ENCODE results near the gene ST7. TPM values are rescaled to one million over a fixed set of nuclear protein-coding genes. Genes with fewer than 3 reads are reported as not detected.

The ST7 gene
- total RNA-seq, 1 experiment from 2014 or later = 19.6 TPM

- no peaks in the 10 kb centered on the region for H3K36me3 ChIP-seq (ENCODE audit: control insufficient read depth, insufficient read depth, low read length)
- H3K27ac ChIP-seq (ENCODE audit: low read length) = no peak overlapping the region
- H3K9me3 ChIP-seq (ENCODE audit: control insufficient read depth, insufficient read depth, low read depth, low read length) = no peaks in the 10 kb centered on the region
- intact Hi-C loops (cut with micrococcal nuclease; ENCODE audit: unreplicated experiment) (no loop called here), in situ Hi-C loops (cut with HindIII; ENCODE audit: low pct_unique_long_range_greater_than_20kb, low sequenced_read_pairs) (no loop called here)
- H3K27me3 ChIP-seq (ENCODE audit: control insufficient read depth, insufficient read depth, low read length) = no peaks in the 10 kb centered on the region
- TF ChIP-seq REST (IDR thresholded peaks at IDR 0.05; ENCODE audit: insufficient read depth in 1 of 2, low read depth in 2 of 2, low read length in 1 of 2) = no peak
- TF ChIP-seq CTCF (IDR thresholded peaks at IDR 0.05) = no peak
- no peak for TF ChIP-seq POLR2AphosphoS5 (IDR thresholded peaks at IDR 0.05; ENCODE audit: low read depth, low read length)
- TF ChIP-seq TCF7L2 (IDR thresholded peaks at IDR 0.05; ENCODE audit: low read depth, low read length) = no peak
- TF ChIP-seq SIN3A (IDR thresholded peaks at IDR 0.05; ENCODE audit: borderline replicate concordance, insufficient read depth, low read depth, low read length) = no peak
- DNase-seq (ENCODE audit: low read depth, low spot score) (peak; percentile 45), ATAC-seq (peak; percentile 58; the same call in 1 of the 2 replicates)
- no peak overlapping the region for H3K4me3 ChIP-seq (ENCODE audit: low read depth in 2 of 2, low read length in 2 of 2)
- ChIA-PET POLR2A (no interaction called here), CTCF (no interaction called here)
- no peaks in the 10 kb centered on the region for H3K4me1 ChIP-seq (ENCODE audit: control insufficient read depth, insufficient read depth, low read length)
- BruUV-seq (replicated peaks) = no TSS peak
These were observed 316.1 kb downstream of the ST7 start for GRCh38 chr7:117269417-117269816.

GRCh38 chr7:117269886-117270285 lies 316.6 kb downstream of the ST7 start:
- BruUV-seq (replicated peaks) = no TSS peak
- no peaks in the 10 kb centered on the region for H3K36me3 ChIP-seq (ENCODE audit: control insufficient read depth, insufficient read depth, low read length)
- H3K9me3 ChIP-seq (ENCODE audit: control insufficient read depth, insufficient read depth, low read depth, low read length) = no peaks in the 10 kb centered on the region
- POLR2A ChIA-PET = no interaction called here
- in situ Hi-C loops (cut with HindIII; ENCODE audit: low pct_unique_long_range_greater_than_20kb, low sequenced_read_pairs) = no loop called here
- no peak overlapping the region for H3K4me3 ChIP-seq (ENCODE audit: low read depth in 2 of 2, low read length in 2 of 2)
- ATAC-seq (no peak; the same call in 1 of the 2 replicates), DNase-seq (ENCODE audit: low read depth, low spot score) (no peak)
- intact Hi-C loops (cut with micrococcal nuclease; ENCODE audit: unreplicated experiment) = no loop called here
- H3K4me1 ChIP-seq (ENCODE audit: control insufficient read depth, insufficient read depth, low read length) = no peaks in the 10 kb centered on the region
- TF ChIP-seq CTCF (IDR thresholded peaks at IDR 0.05) (no peak), TCF7L2 (IDR thresholded peaks at IDR 0.05; ENCODE audit: low read depth, low read length) (no peak), REST (IDR thresholded peaks at IDR 0.05; ENCODE audit: insufficient read depth in 1 of 2, low read depth in 2 of 2, low read length in 1 of 2) (no peak), POLR2AphosphoS5 (IDR thresholded peaks at IDR 0.05; ENCODE audit: low read depth, low read length) (no peak), SIN3A (IDR thresholded peaks at IDR 0.05; ENCODE audit: borderline replicate concordance, insufficient read depth, low read depth, low read length) (no peak)
- H3K27me3 ChIP-seq (ENCODE audit: control insufficient read depth, insufficient read depth, low read length) = no peaks in the 10 kb centered on the region
- no peak overlapping the region for H3K27ac ChIP-seq (ENCODE audit: low read length)
- CTCF ChIA-PET = no interaction called here

All from Panc1 (cell line).